HG02970 (cell line): ENCODE data around the gene HAP1.
"Not testable (repeated sequence)": the region's sequence is repeated elsewhere in the genome, so short reads cannot be mapped to it uniquely, and the experiment has no call there.

Experiments used
- ATAC-seq: cut with Tn5 transposase; IDR thresholded peaks from one replicate; pipeline ENCODE4 v1.9.1; 2021; ENCODE audit warnings: mild to moderate bottlenecking, moderate library complexity, moderate number of reproducible peaks; ENCODE audit not compliant: unreplicated experiment, low FRiP score

HAP1 gene

GRCh38 chr17:41675157-41676057 lies 59.0 kb downstream of the HAP1 start:
- ATAC-seq, result not testable (repeated sequence)
